HG03060 (cell line): ENCODE data around the gene GNLY.
"Not testable (repeated sequence)": the region's sequence is repeated elsewhere in the genome, so short reads cannot be mapped to it uniquely, and the experiment has no call there.

Source experiments
- ATAC-seq: cut with Tn5 transposase; IDR thresholded peaks from one replicate; pipeline ENCODE4 v1.9.1; 2021; ENCODE audit warnings: low read depth, moderate number of reproducible peaks; ENCODE audit not compliant: unreplicated experiment

The GNLY gene

DNA sequence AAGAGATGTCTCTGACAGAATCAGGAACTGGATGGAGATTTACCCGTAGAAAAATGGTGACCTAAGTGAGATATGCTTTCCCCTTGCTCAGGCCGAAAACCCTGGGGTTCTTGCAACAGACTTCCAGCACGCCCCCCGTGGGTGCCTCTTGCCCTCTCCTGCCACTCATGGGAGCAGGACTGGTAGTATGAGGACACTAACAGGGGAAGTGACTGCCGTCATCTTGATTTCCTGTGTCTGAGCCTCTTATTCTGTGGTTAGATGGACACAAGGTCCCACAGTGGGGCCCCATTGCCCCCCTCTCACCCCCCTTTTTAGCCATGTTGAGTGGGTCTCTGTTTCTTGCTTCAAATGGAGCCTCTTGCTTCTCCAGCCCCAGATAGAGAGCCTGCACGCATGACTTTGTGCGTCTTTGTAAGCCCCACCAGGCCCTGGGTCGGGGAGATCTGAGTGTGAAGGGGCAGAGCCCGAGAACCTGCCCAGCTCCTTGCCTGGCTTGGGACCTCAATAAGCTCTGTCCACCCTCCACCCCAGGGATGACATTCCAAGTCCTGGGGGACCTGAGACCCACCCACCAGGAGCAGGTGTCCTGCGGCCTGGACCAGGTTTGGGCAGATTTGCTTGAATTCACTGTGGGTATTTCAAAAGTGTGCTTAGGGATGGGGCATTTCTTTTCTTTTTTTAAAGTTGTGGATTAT, 12.6 kb downstream of the GNLY start:
- ATAC-seq, result no peak

DNA sequence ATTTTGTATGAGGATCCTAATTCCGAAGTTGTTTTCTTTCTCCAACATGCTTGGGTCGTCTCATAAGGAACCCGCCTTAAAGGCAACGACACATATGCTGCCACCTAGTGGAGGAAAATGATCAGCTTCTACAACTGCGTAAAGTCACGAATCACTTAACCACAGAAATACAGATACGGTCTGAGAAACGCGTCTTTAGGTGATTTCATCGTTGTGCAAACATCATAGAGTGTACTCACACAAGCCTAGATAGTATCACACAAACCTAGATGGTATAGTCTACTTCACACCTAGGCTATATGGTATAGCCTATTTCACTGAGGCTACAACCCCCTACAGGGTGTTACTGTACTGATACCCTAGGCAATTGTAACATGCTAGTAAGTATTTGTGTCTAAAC, 13.1 kb downstream of the GNLY start:
- ATAC-seq, result no peak

DNA sequence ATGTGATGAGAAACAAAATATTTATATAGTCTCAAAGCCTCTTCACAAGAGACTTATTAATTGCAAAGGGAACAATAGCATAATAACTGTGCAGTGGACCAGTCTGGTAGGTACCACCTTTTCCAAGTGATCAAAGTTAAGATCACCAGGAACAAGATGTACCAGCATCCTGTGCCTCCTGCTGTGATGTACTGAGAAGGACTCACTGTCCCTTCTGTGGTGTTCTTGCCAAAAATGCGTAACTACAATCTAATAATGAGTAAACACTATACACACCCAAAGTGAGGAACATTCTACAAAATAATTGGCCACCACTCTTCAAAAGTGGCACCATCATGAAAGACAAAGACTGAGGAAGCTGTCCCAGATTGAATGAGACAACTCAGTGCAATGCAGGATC, 14.5 kb downstream of the GNLY start:
- ATAC-seq, result no peak

DNA sequence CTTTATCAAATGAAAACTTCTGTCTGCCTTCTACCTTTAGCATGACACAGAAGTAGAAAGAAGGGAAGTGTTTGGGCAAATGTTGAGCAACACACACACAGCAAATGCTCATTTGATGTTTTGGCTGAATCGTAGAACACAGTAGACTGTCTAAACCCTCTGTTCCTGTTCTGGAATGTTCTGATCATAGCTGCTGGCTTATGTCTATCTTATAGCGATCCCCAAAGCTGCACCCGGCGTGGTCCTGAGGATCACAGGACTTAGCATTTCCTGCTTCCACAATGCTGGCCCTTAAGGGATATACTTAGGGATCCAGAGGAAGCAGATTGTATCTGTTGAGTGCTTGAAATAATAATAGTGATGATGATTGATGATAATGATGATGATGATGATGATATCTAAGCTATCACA, 15.2 kb downstream of the GNLY start:
- ATAC-seq, result no peak

DNA sequence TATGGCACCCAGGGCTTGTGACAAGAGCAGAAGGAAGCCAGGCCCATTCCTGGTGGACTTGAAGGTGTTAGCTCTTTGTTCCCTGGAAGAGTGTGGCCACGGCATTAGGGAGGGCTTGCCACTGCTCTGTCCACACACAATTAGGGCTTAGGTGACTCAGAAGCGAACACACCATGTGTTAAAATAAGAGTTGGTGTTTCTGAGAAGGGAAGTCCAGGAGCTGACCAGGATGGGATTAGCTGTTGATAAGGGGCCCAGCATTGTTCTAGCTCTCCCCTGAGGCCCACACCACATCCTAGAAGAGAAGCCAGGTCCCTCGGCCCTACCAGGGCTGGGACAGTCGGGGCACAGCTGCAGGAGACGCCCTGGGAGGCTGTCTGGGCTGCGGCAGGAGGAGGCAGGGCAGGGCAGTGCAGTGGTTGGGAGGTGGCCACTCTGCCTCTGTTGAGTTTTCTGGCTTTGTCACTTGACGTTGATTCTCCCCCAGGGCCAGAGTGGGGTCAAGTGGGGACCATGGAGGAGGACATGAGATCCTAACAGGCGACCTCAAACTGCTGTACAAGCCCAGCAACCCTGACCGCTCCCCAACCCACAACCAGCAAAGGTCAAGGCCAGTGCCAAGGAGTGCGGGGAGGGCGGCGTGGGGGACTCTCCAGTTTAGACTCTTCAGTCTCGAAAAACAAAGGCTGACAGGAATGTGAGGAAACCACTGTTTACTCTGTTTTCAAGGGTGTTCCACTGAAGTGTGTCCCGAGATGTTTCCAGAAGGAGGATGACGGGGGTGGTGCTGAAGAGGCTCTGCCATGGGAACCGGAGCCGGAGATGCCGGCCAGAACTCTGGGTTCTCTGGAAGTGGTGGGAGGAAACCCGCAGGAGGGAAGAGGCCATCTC, 16.8 kb downstream of the GNLY start:
- no peak for ATAC-seq

DNA sequence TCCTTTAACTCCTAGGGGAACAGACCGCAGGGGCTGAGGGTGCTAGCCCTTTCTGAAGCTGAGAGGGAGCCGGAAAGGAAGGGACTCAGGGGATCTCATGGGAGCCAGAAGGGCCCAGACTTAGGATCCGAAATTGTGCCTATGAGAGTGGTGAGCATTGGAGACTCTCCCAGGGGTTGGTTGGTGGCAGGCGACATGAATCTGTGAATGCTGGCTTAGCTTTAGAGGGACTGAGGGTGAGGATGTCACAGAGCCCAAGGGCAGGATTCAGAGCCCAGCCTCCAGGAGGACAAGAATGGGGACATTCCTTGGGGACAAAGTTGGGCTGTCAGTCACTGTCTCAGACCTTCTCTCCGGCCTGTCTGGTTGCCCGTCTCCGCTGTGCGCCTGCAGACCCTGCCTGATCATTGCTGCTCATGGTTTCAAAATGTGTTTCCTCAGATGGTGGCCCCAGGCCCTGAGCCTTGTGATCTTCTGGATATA, 17.5 kb downstream of the GNLY start:
- no peak for ATAC-seq

DNA sequence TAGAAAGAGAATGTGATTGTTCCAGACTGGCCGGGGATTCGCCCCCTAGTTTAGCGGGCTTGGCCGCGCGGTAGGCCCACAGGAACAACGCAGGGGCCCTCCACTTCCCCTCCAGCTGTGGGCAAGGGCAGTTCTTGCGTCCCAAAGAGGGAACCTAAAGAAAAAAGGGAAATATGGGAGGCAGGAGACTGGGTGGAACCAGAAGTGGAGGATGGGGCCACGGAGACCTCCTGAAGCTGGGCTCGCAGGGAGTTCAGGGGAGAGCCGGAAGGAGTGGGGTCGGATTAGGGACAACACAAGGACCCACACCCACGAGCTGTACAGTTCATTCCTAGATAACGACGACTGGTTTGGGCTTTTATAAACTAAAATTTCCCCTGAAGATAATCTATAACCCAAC, 18.2 kb downstream of the GNLY start:
- ATAC-seq, result no peak

DNA sequence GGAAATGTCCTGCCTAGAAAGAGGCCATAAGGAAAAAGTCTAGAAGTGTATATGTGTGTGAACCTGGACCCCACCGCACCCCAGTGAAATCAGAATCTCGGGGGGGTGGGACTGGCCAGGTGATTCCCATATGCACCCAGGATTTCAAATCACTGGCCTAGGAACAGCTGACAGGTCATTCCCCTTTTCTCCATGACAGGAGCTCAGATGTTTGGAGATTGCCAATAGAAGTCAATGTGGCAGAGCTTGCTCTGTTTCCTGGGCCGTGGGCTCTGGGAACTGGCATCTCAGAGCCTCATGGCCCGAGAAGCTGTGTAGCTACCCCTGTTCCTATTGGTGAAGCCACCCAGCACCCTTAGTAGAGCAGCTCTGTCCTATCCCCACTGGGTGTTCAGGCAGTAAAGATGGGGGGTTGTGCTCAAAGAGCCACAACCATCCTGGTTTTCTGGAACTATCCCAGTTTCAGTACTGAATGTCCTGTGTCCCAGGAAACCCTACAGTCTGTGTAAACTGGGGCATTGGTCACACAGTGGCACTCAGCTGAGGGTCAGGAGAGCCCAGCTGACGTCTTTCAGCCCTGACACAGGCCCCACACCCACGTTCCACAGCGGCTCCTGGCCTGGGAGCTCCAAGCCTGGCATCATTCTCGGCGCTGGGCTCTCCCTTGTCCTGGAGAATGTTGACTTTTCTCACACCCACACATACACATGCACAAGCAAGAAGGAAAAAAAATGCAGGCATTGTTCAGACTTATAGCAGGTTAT, 18.9 kb downstream of the GNLY start:
- ATAC-seq, result no peak

DNA sequence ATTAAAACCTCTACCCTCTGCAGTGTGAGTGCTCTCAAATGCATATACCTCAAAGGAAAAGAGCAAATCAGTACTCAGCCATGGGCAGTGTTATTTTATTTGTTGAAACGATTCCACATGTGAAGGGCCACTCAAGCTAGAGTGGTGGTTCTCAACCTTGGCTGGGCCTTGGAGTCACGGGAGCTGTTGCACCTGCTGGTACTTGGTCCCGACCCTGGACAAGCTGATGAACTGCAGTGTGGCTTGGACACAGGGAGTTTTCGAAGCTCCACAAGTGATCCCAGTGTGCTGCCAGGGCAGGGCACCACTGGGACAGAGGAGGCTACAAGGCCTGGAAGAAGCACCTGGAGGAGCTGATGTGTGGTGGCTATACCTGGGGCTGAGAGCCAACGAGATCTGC, 19.7 kb downstream of the GNLY start:
- no peak for ATAC-seq

DNA sequence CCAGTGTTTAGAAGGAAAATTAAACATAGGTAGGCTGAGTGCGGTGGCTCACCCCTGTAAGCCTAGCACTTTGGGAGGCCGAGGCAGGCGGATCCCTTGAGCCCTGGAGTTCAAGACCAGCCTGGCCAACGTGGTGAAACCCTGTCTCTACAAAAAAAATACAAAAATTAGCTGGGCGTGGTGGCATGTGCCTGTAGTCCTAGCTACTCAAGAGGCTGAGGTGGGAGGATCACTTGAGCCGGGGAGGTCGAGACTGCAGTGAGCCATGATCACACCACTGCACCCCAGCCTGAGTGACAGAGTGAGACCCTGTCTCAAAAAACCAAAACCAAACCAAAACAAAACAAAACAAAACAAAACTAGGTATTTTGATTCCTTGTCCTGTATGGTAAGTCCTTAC, 20.3 kb downstream of the GNLY start:
- not testable (repeated sequence) for ATAC-seq

DNA sequence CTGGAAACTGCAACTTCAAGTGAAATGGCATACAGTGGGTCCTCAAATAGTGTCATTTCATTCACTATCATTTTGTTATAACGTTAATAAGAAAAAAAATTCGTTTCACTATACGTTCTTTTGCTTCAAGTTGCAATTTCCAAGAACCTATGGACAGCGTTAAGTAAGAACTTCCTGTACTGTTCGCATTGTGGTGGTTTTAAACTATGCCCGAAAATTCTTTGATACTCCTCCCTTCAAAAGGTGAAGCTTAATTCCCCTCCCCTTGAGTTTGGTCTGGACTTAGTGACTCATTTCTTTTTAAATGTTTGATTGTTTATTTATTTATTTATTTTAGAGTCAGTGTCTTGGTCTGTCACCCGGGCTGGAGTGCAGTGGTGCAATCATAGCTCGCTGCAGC, 20.7 kb downstream of the GNLY start:
- ATAC-seq, result no peak

DNA sequence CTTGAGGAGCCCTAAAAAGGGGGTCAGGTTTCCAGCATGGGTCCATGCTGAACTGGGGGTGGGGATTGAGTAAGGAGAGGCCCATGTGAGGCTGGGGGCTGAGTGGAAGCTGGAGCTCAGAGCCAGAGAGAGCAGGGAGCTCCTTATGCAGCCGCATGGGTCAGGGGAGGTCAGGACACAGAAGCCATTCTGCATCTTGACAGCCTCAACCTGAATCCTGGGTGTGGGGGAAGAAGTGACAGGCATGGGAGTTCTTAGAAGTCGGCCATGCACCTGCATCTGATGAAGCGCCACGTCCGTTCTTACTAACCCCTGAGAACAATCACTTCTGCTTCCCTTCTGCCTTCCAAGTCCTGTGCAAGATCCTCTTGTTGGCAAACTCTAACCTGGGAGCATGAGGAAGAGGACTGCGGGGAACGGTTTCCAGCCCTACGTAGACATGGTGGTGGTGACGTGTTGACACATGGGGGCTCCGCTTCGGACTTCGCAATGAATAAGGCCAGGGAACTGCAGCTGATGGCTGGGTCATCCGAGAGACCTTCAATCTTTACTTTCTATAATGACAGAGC, 22.3 kb downstream of the GNLY start:
- no peak for ATAC-seq

DNA sequence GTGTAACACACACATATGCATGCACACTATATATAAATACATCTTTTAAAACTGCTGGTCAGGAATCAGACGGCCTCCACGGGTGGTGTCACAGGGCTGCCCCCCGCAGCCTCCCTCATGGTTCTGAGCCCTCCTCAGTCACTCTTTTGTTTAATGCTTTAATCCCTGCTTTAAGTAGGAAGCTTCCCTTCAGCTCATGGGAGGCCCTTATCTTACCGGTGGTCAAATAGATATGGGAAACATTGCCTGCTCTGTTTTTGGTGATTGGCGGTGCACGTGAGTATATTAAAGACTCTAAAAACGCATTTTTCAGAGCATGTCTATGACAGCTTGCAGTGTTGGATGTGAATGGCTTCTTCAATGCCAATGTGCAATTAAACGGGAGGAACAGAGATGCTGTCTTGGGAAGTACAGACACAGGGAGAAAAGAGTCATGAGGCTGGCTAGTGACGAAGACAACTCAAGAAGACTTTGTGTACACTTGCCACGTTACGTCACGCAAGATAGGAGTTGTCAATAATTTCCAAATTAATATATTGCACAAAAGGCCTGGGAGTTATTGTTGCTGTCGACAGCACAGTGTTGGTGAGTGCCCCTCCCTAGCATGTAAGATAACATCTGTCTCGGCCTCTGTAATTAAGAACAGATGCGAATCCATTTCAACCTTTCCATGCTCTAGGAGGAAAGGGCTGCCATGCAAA, 23.3 kb downstream of the GNLY start:
- ATAC-seq, result no peak

DNA sequence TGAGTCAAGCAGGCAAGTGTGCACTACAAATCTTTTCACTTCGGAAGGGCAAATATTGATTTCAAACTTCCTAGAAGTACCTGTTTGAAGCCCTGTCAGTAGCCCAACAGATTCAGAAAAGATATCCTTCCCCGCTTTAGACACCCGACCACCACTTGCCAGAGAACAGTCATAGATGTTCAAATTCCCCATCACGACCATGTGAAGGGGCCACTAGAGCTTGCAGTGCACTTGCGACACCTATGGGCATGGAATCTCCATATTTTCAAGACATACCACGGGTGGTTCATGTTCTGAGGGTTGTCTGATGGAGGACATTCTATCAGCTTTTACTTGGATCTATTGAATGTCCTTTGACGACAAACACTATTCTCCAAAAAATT, 23.8 kb downstream of the GNLY start:
- ATAC-seq, result no peak

DNA sequence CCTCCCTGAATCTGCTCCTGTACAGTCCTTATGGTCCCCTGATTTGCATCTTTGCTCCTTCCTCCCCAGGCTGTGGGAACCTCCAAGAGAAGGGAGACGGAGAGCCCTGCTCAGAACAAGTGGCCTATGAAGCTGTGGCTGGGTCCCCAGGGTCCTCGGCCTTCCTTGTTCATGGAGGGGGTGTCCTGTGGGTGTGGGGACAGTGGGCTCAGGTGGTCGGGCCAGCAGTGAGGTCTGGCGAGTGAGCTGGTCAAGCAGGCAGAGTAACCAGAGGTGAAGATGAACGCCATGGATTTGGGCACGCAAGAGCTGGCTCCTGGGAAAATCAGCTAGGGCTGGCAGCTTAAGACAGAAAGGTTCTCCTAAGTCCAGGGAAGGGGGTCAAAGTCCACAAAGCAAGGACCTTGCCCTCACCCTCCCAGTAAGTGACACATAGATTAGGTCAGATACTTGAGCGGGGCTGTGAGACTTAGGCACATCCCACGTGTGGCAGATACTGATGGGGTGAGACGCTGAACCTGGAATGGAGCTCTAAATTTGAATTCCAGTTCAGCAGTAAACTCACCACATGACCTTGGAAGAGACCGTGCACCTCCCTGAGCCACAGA, 24.8 kb downstream of the GNLY start:
- no peak for ATAC-seq

DNA sequence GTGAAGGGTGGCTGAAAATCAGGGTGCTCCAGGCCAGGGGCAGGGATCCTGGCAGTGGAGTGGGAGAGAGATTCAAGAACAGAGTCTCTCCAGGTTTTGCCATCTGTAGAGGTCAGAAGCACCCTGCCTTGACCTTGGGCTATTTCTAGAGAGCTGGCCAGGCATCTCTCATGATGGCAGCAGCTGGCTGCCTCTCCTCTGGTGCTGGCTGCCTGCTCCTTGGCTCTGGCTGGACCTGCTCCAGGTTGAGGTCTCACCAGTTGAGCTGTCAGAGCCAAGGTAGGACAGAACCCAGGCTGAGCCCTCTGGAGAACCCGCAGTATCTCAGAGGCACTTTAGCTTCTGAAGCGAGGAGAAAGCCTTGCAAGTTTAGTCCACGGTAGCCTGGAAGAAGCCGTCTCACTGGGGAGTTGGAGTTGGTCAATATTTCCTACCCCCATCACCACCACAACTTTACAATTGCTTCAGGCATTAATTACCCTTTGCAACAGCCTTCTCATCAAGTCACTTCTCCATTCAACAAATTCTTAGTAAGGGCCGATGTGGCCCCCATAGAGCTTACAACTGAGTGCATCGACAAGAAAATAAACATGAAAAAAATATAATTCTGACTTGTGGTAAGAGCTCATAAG, 25.6 kb downstream of the GNLY start:
- no peak for ATAC-seq

DNA sequence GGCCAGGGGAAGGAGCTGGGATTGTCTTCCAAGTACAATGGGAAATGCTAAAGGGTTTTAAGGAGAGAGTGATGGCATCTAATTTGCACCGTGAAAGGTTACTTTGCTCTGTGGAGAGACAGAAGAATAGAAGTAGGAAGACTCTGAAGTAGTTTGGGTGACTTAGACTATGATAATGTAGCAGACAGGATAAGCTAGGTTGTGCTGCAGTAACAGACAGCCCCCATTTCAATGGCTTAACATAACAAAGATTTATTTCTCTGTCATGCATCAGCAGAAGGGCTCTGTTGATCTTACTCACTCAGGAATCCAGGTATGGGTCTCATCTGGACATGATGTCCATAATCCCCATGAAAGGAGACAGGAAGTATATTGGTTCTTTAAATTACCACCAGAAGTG, 26.4 kb downstream of the GNLY start:
- no peak for ATAC-seq

DNA sequence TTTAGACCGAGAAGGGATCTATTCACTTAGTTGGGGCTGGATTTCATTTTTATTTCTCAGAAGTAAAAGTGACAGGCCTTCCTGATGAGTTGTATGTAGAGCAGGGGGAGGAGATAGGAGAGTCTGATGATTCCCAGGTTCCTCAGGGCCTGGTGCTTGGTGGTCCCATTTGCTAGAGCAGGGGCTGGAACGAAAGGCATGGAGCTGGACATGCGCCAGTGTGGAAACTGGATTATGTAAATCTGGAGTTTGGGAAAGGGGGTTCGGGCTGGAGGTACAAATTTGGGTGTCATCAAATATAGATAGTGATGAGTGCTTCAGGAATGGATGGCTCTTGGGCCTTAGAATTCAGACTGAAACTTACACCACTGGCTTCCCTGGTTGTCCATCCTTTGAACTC, 27.5 kb downstream of the GNLY start:
- ATAC-seq, result no peak

DNA sequence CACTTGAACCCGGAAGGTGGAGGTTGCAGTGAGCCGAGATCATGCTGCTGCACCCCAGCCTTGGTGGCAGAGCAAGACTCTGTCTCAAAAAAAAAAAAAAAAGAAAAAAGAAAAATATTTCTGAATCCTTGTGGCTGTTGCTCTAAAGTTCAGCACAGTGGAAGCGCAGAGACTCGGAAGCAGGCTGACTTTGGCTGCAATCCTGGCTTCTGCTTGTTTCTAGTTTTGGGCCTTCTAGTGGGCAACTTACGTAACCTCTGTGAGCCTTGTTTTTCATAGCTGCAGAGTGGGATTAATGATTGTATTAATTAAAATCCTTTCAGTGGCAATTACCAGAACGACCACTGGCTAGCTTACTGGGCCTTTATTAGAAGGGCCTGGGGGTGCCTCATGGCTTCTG, 28.4 kb downstream of the GNLY start:
- no peak for ATAC-seq
